RPMI8226 (cell line): ENCODE data around the gene ALKAL2.

Experiments
- DNase-seq: peaks from one replicate; pipeline ENCODE4 v3.0.0-alpha.2; 2015

The ALKAL2 gene

GRCh38 chr2:238869-239268 lies 49.0 kb downstream of the ALKAL2 start:
- DNase-seq: no peak

GRCh38 chr2:238431-238830 lies 49.5 kb downstream of the ALKAL2 start:
- DNase-seq: no peak

- DNase-seq: no peak
Observed at GRCh38 chr2:237878-238277, 50.0 kb downstream of the ALKAL2 start.

- DNase-seq: no peak
Observed at GRCh38 chr2:236993-237539, 50.8 kb downstream of the ALKAL2 start.

- DNase-seq: no peak
Observed at GRCh38 chr2:234421-234820, 53.5 kb downstream of the ALKAL2 start.

- no peak for DNase-seq
Observed at GRCh38 chr2:233030-233429, 54.9 kb downstream of the ALKAL2 start.

- no peak for DNase-seq
Observed at GRCh38 chr2:231521-232185, 56.2 kb downstream of the ALKAL2 start.
